G401.6 (cell line): ENCODE measurements around the gene BRINP2.

ENCODE experiments used
- FAIRE-seq: peaks from 2 replicates; lab custom pipeline; 2012; peaks lifted over from hg19 to GRCh38; lab: Jason Lieb, UNC

BRINP2 gene

DNA sequence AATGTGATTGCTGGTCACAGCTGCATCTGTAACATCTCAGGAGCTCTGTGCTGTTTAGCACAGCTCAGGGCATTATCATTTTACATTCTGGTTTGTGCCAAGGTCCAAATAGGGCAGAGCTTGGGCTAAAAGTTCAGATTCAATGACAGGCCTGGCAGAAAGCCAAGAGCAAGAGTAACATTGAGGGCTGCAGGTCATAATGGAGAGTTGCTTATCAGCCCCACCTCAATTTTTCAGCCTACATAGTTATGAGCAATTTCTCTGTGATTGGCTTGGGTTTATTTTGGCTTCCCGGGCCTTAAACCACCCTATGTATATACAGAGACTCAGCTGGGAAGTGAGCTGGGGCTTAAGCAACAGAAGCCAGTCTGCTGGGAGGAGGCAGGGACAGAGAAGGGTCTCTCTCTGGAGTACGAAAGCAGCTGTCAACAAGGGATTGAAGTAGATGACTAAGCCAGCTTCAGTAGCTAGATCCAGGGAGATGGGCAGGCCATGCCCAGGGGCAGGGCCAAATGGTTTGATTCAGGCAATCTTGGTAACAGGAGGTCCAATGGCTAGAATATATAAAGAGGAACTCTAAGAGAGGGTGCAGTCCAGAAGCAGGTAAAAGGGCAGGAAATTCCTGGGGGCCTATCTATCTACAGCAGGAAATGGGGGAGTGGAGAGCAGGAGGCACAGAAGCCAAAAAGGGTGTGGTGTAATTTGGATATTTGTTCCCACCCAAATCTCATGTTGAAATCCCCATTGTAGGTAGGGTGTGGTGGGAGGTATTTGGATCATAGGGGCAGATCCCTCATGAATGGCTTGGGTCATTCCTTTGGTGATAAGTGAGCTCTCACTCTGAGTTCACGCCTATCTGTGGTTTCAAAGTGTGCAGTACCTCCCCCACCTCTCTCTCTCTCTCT lies 49.0 kb downstream of the BRINP2 start:
- no peak for FAIRE-seq

DNA sequence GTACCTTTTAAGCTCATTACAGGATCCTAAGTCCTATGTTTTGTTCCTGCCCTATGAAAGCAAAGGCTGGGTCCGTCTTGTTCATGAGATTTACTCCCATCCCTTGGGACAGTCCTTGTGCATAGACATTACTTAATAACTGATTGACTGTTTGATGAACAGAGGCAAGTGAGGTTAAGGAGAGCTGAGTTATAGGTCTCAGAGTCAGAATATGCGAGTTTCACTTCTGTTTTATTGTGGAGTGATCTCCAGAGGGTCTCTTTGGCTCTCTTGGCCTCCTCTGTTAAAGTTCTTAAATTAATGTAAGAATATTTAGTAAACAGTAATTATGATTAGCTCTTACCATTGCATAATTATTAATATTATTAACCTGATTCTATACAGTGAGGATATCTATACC lies 52.6 kb downstream of the BRINP2 start:
- FAIRE-seq, result no peak

DNA sequence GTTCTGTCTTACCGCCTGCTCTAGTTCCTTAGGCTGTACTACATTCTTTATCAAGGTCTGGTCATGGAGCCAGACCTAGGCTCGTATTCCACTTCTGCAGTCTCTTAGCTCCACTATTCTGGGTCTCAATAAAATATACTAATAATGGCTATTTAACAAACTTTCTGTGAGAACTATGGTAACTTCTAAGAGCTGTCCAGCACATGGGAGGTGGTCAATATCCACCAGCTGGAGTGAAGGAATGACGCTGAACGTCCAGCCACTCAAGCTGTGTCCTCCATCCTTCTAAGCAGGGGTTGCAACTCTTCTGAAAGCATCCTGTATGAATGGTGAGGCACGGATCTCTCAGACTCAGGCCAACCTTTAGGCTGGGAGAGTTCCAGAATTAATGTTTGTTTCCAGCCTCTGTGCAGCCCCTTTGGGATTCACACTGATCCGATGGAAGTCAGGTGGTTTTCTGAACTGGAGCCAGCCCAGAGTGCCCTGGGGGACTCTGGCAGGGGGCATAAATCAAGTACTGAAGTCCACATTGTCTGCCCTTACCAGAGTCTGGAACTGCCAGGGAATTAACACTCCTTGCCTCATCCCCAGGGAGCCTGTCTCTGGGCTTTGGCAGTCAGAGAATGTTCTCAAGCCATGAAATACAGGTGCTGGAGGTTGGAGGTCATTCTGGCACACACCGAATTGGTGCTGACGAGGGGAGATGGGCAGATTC lies 57.4 kb downstream of the BRINP2 start:
- no peak for FAIRE-seq

DNA sequence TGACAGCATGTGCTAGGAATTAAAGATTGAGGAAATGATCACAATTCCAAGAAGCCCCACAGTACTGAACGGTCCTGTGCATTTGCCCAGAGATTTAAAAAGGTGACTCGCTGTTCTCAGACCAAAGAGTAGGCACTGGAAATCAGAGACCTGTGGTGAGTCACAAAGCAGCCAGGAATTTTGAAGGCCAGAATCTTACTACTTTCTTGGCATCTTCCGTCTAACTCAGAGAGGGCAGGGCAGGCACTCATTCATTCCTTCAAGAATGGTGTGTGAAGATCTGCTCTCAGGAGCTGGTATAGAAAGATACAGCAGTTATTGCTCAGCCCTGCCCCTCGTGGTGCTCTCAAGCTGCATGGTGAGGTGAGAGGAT lies 57.9 kb downstream of the BRINP2 start:
- FAIRE-seq, result no peak

DNA sequence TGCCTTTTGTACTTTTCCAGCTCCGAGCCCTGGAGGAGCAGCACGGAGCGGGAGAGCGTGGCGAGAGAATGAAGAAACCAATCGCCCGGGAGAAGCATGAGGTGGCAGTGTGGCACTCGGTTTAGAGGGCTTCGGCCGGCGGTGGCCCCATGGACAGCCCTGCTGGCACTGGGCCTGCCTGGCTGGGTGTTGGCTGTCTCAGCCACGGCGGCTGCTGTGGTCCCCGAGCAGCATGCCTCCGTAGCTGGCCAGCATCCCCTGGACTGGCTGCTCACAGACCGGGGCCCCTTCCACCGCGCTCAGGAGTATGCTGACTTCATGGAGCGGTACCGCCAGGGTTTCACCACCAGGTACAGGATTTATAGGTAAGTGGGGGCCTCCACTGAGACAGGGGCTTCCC lies 59.0 kb downstream of the BRINP2 start:
- no peak for FAIRE-seq

DNA sequence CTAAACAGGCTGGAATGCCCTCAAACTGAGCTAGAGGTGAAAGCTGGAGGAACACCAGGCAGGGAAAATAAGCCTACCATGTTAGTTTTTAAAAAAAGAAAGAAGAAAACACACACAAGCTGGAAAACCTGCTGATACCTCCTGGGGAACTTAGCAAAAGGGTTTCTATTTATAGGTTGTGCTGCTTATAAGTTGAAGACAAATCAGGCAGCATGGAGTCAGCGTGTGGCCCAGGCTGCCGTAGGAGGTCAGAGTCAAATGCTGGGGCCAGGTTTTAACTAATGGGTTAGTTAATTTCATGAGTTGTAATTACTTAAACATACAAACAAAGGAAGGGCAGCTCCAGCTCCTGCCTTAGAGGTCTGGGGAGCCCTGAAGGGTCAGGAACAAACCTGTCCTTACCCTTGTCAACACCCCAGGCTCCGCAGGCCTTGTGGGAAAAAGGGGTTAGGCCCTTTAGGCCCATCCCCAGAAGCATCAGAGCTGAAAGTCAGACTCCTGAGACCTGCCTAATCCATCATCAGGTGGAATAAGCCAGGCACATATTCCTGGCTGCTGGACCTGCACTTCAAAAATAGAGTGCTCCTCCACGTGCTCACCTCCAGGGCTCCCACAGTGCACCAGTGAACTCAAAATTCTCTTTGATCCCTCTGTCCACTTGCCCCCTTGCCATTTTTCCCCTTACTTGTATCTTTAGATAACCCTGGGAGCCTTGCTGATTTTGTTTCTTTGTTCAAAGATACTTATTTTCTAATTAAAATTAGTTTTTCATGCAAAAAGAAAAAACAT lies 59.7 kb downstream of the BRINP2 start:
- no peak for FAIRE-seq

DNA sequence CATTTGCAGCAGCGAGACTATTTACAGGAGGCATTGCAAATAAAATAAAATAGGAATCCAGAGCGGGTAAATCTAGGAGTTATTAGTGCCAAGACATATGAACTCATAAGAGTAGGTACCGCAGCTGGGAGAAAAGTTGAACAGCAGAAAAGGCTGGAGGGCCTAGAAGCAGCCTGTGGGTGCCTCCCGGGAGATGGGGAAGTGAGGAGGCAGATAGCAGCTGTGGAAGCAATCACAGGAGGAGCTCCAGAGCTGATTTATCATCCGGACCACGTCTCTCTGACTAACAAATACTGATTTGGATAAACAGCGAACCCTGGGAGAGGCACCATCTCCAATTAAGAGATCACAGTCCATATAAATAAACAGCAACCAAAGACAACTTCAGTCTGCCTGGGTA lies 64.6 kb downstream of the BRINP2 start:
- no peak for FAIRE-seq

DNA sequence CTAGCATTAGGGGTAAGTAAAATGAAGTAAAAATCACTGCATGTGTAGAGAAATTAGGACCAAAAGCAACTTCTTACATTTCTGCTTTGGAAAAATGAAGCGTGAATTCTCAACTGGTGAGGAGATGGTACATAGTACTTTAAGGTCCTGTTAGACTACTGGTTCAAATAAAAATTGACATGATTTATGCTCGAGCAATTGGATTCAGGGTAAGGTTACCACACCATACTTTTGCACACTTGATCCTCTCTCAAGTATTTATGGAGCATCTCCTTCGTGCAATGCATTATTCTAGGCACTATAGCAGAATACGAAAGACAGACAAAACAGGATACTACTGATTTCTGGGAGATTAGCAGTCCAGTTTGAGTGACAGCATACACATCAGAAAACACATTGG lies 66.2 kb downstream of the BRINP2 start:
- FAIRE-seq, result no peak

DNA sequence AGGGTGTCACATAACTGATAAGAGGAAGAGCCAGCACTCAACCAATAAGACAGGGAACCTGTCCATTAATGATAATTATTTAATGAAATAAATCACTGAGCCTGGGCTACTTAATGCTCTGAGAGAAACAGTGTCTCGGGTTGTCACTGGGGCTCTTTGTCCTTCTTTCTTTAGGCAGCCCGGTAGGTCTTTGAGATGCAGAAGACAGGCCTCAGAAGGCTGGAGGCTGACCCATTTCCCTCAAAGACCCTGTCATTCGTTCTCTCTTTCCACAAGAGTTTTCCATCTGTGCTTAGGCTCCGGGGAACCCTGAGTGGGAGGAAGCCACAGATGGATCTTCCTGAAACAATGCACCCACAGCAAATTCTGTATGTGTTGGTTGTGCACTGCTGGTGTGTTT lies 68.2 kb downstream of the BRINP2 start:
- no peak for FAIRE-seq

DNA sequence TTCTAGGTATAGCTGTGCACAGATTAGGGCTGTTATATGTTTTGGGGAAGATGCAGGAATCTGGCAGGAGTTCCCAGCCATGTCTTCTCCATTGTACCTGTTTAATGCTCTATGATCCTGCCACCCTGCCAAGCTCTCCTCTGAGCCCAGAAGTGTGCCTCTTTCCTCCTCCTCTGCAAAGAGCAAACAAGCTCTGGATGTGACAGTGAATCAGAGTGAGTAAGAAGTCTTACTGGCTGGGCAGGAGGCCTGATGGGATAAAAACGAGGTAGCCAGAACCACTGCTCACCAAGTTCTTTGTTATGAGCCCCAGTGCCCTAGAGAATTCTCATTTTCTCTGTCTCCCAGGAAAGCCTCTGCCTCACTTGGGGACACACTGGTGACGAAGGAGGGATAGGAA lies 69.0 kb downstream of the BRINP2 start:
- FAIRE-seq, result no peak

DNA sequence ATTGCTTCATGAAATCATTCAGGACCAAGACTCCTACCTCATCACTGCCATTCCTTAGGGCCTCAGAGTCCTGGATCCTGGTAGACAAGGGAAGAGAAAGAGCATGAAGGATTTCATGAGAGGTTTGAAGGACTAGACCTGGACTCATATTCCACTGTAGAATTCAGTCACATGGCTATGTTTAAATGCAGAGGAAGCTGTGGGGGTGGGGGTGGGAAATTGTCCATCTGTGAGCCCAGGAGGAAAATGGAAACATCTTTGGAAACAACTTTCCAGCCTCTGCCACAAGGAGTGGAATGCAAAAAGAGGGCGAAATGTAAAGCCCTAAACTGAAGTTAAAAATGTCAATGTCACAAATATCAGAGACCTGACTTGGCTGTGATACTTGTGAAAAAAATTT lies 73.0 kb downstream of the BRINP2 start:
- no peak for FAIRE-seq

DNA sequence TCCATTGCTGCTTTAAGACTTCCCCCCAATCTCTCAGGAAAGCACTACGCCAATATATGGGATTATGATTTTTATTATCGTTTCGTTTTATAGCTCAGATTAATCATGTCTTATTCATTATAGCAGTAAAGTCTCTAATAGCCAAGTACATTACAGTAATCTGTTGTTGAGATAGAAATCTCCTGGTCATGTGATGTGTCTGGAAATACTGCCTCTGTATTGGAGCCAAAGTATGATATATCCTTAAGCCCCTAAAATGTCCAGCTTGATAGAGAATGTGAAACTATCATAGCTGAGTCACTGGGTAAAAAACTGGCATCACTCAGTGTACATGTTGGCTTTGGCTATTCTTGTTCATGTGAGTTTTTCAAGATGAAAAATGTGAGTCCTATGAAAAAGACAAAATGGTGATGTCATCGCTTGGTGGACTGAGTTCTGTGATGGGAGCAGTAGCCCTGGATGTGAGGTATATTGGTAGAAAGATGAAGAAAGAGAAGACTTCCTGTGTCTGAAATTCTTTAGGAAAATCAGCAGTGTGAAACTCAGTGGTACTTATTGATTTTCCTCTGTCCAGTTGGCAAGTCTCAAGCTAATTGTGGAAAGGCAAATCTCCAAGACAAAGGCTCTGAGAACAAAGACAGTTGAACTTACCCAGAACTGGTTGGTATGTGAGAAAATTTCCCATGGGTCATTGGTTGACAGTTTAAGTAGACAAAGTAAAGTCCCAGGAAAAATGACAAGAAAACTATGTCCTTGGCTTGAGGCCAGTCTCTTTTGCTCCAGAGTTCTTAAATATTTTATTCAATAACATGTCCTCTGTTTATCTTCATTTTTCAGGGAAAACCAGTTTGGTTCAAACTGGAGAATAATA lies 76.2 kb downstream of the BRINP2 start:
- no peak for FAIRE-seq

DNA sequence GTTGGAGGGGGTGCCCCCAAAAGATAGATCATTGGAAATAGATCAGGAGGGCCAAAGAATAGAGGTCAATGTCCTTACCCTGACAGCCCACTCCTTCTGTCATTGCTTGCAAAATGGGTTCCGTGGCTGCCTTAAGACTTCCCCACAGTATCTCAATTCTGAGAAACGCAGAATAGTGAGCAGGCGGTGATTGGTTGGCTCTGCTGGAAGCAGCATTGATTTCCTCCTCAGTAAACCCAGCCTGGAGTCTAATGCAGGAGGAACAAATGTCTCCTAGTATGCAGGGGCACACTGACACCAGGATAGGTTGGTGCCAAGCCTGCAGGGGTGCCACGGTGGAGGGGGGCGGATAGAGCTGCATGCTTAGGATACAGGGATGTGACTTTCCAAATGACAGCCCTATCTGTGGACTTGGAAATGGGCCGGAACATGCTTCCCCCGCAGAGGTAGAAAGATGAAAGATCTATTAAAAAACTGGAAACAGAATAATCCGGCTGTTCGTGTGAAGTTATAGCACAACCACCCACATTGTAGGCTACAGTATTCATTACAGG lies 76.9 kb downstream of the BRINP2 start:
- no peak for FAIRE-seq

DNA sequence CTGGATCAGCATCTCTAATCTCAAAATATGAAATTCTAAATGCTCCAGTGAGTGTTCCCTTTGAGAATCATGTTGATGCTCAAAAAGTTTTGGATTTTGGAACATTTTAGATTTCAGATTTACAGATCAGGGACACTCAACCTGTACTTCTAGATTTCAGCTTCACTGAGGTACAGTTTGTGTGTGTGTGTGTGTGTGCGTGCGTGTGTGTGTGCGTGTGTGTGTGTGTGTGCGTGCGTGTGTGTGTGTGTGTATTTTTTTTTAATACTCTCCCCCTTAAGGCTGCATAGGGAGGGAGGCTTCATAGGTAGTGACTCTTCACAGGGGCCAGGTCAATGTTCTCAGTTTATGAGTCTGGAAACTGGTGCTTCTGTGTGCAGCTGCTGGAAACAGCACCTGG lies 77.5 kb downstream of the BRINP2 start:
- no peak for FAIRE-seq

DNA sequence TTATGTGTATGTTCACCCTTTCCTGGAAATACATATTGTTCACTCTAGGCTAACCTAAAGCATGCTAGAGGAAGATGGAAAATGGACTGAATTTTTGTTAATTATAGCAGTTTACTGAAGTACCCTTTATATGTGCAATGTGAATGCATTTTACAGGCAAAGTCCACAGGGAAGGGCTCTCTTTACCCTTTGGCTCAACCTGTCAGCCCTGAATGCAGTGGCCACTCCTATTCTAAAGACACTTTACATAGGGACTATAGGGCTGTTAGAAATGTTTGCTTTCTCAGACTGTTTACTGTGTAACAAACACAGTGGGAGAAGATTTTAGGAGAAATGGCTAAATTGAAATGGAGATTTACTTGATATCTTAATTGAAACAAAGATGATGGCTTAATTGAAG lies 78.5 kb downstream of the BRINP2 start:
- no peak for FAIRE-seq

DNA sequence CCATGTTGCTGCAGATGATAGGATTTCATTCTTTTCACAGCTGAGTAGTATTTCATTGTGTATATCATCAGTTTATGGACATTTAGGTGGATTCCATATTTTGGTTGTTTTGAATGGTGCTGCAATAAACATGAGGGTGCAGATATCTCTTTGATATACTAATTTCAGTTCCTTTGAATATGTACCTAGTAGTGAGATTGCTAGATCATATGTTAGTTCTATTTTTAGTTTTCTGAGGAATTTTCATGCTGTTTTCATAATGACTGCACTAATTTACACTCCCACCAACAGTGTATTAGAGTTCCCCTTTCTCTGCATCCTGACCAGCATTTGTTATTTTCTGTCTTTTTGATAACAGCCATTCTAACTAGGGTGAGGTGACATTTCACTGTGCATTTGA lies 82.1 kb downstream of the BRINP2 start:
- FAIRE-seq, result no peak

DNA sequence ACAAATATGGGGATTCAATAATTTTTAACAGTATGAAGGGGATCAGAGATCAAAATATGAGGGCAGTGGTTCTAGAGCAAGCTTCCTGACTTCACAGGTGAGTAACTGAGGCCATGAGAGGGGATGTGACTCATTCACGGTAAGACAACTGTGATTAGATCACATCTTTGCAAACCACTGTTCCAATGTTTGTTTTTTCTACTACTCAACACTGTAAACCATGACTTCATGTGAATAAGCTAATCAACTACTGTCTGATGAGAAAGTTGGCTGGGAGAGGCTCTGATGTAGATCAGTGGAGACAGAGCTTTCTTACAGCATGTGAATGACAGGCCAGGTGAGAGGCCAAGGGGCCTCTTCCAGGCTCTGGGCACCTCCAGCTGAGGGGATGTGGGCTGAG lies 84.7 kb downstream of the BRINP2 start:
- FAIRE-seq, result no peak

DNA sequence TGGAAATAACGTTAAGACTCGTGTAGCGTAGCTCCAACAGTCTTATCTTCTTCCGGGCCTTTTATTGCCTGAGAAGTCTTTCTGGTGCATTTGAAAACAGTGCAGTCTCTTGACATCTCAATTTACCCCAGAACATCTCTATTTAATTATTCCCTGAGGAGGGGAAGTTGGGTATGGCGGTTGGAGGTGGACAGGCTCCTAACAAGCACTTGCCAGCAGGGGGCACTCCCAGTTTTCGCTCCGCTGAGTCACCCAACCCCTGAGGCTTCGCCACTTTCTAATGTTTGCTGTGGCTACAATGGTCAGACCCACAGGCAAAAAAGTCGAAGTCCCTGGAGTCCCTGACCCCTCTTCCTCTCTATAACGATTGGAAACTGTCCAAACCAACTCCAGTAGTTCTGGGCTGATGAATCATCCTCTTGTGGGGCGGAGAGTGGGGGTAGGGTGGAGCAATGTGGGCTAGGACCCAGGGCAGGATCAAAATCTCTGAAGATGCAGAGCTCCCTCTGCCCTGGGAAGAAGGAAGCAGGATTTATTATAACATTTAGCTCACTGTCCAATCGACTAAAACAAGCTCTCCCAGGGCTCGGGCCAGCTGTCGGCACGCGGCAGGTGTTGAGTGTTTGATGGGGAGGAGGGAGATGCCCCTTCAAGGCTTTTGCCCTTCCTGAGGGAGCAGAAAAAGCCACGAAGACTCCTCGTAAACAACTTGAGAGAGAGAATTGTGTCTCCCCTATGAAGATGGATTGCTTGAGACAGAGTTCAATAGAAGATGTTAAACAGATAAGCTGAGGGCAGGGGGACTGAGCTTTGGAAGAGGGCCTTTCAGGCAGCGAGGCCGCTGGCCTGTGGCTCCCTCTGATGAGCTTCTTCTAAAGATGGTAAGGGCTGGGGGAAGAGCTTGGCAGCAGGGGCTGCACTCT lies 85.7 kb downstream of the BRINP2 start:
- FAIRE-seq, result no peak

DNA sequence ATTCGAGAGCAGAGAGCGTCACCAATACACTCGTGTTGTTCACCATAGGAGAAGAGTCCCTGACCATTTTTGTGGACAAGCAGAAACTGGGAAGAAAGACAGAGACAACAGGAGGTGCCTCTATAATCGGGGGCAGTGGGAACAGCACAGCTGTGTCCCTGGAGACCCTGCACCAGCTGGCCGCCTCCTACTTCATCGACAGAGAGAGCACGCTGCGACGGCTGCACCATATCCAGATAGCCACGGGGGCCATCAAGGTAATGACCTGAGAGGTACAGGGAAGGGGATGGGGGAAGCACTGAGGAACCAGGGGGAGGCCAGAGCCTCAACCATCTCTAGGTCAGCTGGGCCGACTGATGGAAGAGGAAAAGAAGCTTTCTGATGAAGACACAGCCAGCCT lies 86.4 kb downstream of the BRINP2 start:
- FAIRE-seq, result no peak

DNA sequence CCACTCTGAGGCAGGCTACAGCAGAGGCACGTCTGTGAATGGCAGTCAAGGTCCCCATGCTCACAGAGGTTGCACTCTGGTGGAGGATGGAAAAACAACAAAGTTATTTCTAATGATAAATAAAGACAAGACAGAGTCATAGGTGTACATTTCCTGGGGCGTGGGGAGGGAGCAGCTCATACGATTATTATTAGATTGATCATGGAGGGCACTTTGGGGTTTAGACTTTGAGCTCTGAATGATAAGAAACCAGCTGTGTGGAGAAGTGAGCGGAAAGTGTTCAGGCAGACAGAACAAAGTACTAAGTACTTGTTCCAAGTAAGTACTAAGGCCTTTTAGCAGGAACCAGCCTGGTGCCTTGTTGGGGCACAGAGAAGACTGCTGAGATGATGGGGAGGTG lies 86.8 kb downstream of the BRINP2 start:
- no peak for FAIRE-seq

DNA sequence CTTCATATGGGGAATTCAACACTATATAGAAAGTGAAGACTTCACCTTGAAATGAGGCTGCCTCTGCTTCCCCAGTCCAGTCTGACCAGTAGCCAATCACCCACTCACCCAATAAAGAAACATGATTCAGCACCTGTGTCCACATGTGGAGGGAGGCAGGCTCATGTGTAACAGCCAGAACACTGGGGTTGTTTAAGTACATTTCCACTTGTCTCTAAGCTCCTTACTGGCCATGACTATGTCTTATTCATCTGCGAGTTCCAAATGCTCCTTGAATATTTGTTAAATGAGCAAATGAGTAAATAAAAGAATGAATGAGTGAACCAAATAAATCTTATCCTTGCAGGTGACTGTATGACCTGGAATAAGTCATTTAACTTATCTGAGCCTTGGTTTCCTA lies 100.1 kb downstream of the BRINP2 start:
- FAIRE-seq, result no peak
